ENCODE results near the gene HAO2.

Gene HAO2

GRCh38 chr1:119361205-119361604, 7.4 kb upstream of the HAO2 start:
- no peak overlapping the region for H3K4me3 ChIP-seq (ENCODE audit: low read depth, low read length)
- DNase-seq (ENCODE audit: low read depth) = no peak
- TF ChIP-seq CTCF (IDR thresholded peaks at IDR 0.05; ENCODE audit: low read depth, low read length) (no peak), MAX (IDR thresholded peaks at IDR 0.05; ENCODE audit: low read depth, low read length) (no peak), MYC (IDR thresholded peaks at IDR 0.05; ENCODE audit: low read depth, low read length) (no peak), POLR2A (IDR thresholded peaks at IDR 0.05; ENCODE audit: extremely low read depth, insufficient read length) (no peak)

DNA sequence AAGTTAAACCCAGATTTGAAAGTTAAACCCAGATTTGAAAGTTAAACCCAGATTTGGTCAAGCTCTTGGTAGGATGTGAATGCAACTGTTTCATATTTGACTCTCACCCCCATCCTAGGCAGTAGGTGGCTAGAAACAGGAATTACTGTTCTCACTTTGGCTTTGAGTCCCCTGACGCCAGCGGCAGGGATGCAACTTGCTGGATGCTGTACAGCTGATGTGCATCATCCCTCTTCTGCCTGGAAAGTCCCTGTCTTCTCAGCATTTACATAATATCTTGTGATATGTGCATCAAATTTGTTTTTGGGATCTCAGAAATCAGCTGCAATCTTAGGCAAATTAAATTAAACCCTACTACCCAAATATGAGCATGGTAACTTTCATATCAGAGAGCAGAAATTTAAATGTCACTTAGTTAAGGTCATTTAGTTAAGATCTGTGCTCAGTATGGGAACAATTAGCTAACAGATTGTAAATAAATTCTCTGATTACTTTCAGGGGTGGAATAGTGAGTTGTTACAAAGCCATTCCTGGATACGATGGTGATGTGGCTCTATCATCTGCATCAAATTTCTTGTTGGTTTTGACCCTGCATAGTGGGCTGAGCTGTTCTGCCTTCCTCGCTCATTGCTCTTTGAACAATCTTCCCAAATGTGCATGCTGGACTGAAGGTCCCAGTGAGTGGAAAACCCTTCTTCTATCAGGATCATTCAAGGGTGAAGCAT, 6.8 kb upstream of the HAO2 start:
- TF ChIP-seq MAX (IDR thresholded peaks at IDR 0.05; ENCODE audit: low read depth, low read length) = no peak
- no peak for TF ChIP-seq POLR2A (IDR thresholded peaks at IDR 0.05; ENCODE audit: extremely low read depth, insufficient read length)
- TF ChIP-seq MYC (IDR thresholded peaks at IDR 0.05; ENCODE audit: low read depth, low read length) = no peak
- TF ChIP-seq CTCF (IDR thresholded peaks at IDR 0.05; ENCODE audit: low read depth, low read length) = no peak
- DNase-seq (ENCODE audit: low read depth) = no peak
- no peak overlapping the region for H3K4me3 ChIP-seq (ENCODE audit: low read depth, low read length)

DNA sequence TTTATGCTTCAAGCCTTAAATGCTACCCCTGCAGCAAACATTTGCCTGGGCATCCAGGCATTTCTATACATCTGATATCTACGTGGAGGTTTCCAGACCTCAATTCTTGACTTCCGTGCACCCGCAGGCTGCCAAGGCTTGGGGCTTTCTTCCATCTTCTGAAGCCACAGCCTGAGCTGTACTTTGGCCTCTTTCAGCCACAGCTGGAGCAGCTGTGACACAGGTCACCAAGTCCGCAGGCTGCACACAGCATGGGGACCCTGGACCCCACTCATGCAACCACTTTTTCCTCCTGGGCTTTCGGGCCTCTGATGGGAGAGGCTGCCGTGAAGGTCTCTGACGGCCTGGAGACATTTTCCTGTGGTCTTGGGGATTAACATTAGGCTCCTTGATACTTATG, 5.4 kb upstream of the HAO2 start:
- no peak for TF ChIP-seq MAX (IDR thresholded peaks at IDR 0.05; ENCODE audit: low read depth, low read length)
- no peak for TF ChIP-seq POLR2A (IDR thresholded peaks at IDR 0.05; ENCODE audit: extremely low read depth, insufficient read length)
- no peak overlapping the region for H3K4me3 ChIP-seq (ENCODE audit: low read depth, low read length)
- no peak for DNase-seq (ENCODE audit: low read depth)

GRCh38 chr1:119364640-119365039, 3.9 kb upstream of the HAO2 start:
- TF ChIP-seq MYC (IDR thresholded peaks at IDR 0.05; ENCODE audit: low read depth, low read length) (no peak), POLR2A (IDR thresholded peaks at IDR 0.05; ENCODE audit: extremely low read depth, insufficient read length) (no peak), MAX (IDR thresholded peaks at IDR 0.05; ENCODE audit: low read depth, low read length) (no peak), CTCF (IDR thresholded peaks at IDR 0.05; ENCODE audit: low read depth, low read length) (no peak)
- H3K4me3 ChIP-seq (ENCODE audit: low read depth, low read length) = no peak overlapping the region
- DNase-seq (ENCODE audit: low read depth) = no peak

DNA sequence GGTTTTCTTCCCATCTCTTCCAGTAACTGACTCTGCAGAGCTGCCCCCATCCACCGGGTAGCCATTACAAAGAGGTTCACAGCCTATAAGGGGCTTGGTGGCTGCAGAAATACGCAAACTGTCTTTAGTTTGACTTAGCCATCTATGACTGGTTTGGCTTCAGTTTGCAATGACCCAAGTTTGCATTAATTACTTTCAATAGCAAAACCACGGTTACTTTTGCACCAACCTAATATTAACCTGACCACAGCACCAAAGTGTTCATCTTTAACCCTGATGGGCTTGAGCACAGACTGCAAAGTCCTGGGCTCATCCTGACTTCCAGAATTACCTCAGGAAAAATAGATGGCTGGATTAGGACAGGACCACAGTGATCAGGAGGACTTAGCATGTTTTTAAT, 2.2 kb upstream of the HAO2 start:
- no peak overlapping the region for H3K4me3 ChIP-seq (ENCODE audit: low read depth, low read length)
- TF ChIP-seq MAX (IDR thresholded peaks at IDR 0.05; ENCODE audit: low read depth, low read length) (no peak), POLR2A (IDR thresholded peaks at IDR 0.05; ENCODE audit: extremely low read depth, insufficient read length) (no peak), CTCF (IDR thresholded peaks at IDR 0.05; ENCODE audit: low read depth, low read length) (no peak), MYC (IDR thresholded peaks at IDR 0.05; ENCODE audit: low read depth, low read length) (no peak)
- no peak for DNase-seq (ENCODE audit: low read depth)

- peak; percentile 80 for TF ChIP-seq CTCF (IDR thresholded peaks at IDR 0.05; ENCODE audit: low read depth, low read length)
- no peak for TF ChIP-seq MYC (IDR thresholded peaks at IDR 0.05; ENCODE audit: low read depth, low read length)
- peak; percentile 21 for DNase-seq (ENCODE audit: low read depth)
These were observed 1.0 kb upstream of the HAO2 start for GRCh38 chr1:119367432-119368124.

More at GRCh38 chr1:119367432-119368124, 1.0 kb upstream of the HAO2 start:
- H3K4me3 ChIP-seq (ENCODE audit: low read depth, low read length) = no peak overlapping the region
